ENCODE measurements around the gene KCNQ2. TPM values are rescaled to one million over a fixed set of nuclear protein-coding genes. Genes with fewer than 3 reads are reported as not detected.

The KCNQ2 gene
- not detected for total RNA-seq

GRCh38 chr20:63471981-63472831 lies at the start of gene KCNQ2:
TSS of gene KCNQ2 (minus strand) at chr20:63472655. CDS start at chr20:63472463, 192 bp downstream.
- TF ChIP-seq CTCF (IDR thresholded peaks at IDR 0.05; ENCODE audit: low read depth) = no peak

GRCh38 chr20:63521602-63522001 lies 49.1 kb upstream of the KCNQ2 start:
- TF ChIP-seq CTCF (IDR thresholded peaks at IDR 0.05; ENCODE audit: low read depth) = no peak

GRCh38 chr20:63520934-63521601 lies 48.6 kb upstream of the KCNQ2 start:
- no peak for TF ChIP-seq CTCF (IDR thresholded peaks at IDR 0.05; ENCODE audit: low read depth)

- no peak for TF ChIP-seq CTCF (IDR thresholded peaks at IDR 0.05; ENCODE audit: low read depth)
Measured at GRCh38 chr20:63520504-63520933, 48.1 kb upstream of the KCNQ2 start, which contains the start of gene PPDPF. TSS of gene PPDPF (plus strand) at chr20:63520765. CDS start at chr20:63521309, 544 bp downstream.

GRCh38 chr20:63519668-63520503 lies 47.4 kb upstream of the KCNQ2 start:
- TF ChIP-seq CTCF (IDR thresholded peaks at IDR 0.05; ENCODE audit: low read depth) = no peak

- TF ChIP-seq CTCF (IDR thresholded peaks at IDR 0.05; ENCODE audit: low read depth) = no peak
Measured at GRCh38 chr20:63518946-63519667, 46.7 kb upstream of the KCNQ2 start.

All from subcutaneous adipose tissue (tissue), 4 donors.